IPS DF 4.7 (cell line): Measurements from ENCODE around the gene PIRT.
"Not testable (repeated sequence)": the region's sequence is repeated elsewhere in the genome, so short reads cannot be mapped to it uniquely, and the experiment has no call there.

Experiments used
- DNase-seq: peaks from one replicate; pipeline ENCODE4 v3.0.0-alpha.2; 2013; ENCODE audit warnings: low spot score; ENCODE audit errors: extremely low read depth

The PIRT gene

DNA sequence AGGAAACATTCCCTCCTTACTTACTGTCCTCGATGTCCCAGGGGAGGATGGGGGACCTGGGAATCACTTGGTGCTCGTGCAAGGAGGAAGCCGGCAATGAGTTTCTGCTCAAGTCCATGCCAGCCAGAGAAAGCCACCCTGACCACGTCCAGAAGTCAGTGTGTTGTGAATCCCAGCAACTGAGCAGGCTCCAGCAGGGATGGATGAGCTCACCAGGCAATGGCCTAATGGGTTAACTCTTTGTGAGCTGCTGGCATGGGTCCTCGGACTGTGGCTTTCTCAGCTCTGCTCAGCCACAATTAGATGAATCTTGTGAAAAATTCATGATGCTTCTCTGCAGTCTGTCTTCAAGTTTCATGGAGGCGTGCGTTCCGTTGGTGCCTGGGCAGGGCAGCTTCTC, at the start of gene PIRT:
TSS of gene PIRT (minus strand) at position 167 of the 400 bp plus-strand sequence. CDS start 12,442 bp downstream, outside the sequence.
- no peak for DNase-seq

DNA sequence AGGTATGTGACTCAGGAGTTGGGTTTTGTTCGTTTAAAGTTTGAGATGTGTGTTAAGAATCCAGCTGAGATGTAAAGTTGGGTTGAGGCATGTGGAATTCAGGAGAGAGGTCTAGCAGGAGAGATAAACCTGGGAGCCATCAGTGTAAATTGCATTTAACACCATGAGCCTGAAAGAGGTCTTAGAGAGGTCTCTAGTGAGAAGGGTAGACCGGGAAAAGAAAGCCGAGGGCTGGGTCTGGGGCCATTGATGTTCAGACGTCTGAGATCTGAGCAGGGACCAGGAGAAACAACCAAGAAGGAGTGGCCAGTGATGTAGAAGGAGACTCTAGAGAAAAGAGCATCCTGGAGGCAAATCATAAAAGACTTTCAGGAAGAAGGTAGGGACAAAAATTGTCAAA, 44.1 kb upstream of the PIRT start:
- DNase-seq, result no peak

DNA sequence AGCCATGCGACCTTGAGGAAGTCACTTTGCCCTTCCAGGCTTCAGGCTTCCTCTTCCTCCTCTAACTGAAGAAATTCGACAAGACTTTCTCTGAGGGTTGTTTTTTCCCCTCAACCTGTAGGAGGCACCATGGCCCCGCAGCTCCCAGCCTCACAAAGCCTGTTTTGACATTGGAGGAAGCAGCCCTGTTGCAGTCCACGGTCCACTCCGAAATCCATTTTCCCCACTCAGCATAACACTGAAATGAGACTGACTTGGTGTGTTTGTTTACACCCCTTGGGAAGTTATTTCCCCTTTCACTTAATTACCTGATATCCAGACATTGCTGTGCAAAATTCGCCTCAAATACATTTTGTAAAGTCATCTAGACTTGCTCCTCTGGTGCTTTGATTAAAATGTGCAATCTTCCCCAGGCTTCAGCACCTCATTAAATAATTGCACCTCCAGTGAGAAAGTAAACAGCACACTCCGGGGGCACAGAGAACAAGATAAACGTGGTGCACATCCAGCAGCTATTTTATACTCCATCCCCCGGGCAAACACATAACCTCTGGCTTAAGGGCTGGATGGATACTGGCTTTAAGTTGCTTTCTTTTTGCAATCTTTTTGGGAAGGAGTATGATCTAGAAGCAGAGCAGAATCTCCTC, 41.4 kb upstream of the PIRT start:
- no peak for DNase-seq

DNA sequence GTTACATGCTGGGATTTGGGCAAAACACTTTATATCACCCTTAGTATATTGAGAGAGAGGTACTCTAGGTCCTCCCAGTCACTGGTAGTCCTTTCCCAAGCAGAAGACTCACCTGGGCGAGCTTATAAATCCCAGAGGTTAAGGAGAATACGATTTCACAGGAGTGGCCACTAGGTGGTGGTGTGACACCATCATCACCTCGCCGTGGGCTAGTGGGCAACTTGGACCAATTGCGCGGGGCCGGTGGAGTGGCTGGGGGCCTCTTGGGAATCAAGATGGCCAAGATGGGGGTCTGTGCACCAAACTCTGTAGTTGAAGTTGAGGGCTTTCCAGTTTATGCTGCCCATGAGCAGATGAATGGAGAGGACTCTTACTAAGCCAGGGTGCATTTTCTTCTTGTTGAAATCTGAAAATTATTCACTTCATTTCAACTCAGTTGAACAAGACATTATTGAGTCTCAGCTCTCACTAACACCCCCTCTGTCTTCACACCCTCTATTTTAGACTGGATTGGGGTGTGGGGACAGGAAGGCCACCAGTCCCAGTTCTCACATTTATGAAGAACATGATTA, 38.2 kb upstream of the PIRT start:
- DNase-seq, result peak; percentile 56

DNA sequence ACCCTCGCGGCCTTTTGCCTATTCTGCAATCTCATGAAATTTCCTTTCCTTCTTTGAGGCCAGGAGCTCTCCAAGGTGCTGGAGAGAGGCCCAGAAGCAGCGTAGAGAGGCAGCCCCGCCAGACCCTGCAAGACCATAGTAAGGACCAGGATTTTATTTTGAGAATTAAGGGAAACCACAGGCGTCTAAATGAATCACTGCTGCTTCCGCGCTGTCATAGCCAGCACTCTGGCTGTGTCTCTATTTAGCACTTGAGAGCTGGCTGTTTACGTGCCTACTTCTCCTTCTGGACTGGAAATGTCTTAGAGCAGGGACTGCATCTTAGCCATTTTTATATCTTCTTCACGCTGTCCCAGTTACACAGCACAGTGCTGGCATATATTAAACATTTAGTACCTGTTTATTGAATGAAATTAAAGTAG, 37.6 kb upstream of the PIRT start:
- DNase-seq, result no peak

DNA sequence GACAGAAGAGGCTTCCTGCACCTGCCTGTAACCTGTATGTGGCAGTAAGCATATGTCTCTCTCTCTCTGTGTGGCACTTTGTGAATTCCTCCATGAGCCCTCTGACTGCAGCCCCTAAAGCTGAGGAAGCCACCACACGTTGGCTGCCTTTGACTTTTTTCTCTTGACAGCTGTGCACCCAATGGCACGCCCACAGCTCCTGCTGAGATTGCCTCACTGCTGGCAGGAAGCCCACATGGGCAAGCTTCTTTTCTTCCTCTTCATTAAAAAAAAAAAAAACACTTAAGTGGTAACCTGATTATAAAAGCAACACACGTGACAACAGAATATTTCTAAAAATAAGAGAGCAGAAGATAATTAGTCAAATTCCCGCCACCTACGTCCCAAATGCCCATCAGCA, 34.0 kb upstream of the PIRT start:
- no peak for DNase-seq

DNA sequence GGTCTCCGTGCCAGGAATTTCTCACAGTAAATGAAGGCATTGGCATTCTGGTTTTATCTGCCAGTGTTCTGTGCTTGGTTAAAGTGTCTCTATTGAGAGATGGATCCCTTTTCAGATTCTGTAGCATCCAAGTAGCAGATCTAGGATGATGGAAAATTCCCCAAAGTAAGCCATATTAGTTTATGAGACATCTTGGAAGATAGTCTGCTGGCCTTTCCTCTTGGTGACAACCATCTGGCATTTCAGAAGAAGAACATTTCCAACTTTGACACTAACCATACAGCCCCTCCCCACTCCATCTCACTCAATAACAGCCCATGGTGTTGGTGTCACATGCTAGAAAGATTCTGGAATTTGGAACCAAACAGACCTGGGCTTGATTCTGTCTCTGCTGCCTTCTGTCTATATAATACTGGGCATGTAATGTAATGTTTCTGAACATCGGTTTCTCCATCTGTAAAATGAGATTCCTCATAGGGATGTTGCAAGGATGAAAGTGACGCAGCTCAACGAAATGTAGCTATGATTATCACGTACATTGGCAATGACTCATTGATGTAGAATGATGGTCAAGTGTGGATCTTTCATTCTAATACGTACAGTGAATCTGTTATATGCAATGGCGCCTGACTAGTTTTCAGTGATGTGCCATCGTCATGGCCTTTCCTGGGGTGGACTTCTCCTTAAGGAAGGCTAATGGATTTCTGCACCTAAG, 32.6 kb upstream of the PIRT start:
- no peak for DNase-seq

DNA sequence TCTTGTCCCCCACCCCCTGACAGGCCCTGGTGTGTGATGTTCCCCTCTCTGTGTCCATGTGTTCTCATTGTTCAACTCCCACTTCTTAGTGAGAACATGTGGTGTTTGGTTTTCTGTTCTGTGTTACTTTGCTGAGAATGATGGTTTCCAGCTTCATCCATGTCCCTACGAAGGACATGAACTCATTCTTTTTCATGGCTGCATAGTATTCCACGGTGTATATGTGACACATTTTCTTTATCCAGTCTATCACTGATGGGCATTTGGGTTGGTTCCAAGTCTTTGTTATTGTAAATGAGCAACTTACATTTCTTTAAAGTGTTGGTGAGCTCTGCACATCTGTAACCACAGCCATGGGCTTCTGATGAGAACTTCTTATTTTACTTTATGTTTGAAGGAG, 30.9 kb upstream of the PIRT start:
- DNase-seq, result not testable (repeated sequence)

DNA sequence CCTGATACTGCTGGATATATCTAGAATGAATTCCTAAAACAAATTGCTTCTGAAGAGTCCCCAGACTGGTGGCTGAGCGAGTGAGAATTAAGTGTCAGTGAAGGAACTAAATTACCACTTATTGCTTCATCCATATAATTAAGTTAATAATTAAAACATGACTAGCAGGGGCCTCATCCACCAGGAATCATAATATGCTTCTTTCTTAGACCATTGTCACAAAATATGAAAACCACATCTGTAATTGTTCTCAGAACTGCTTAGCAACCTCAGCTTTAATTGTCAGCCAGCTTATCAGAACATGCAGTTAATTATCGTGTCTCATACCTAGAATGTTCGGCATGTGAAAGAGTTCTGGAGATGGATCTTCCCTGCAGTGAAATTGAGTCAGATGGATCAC, 21.2 kb upstream of the PIRT start:
- DNase-seq, result no peak

DNA sequence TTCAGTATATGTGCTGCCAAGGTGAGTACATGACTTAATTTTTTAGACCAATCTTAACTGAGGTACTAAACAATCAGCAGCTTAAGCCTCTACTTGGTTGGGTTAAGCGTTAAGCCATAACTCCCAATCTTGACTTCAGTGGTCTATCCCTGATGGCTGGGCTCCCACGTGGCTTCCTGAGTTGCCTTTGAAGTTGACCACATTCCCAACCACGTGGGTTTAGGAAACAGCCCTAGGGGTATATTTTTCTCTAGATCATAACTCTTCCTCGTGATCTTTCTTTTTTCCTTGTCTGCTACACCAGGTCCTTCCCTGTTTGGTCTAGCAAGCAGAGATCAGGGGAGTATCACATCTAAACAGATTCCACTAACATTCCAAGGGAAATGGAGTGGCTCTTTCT, 20.1 kb upstream of the PIRT start:
- no peak for DNase-seq

DNA sequence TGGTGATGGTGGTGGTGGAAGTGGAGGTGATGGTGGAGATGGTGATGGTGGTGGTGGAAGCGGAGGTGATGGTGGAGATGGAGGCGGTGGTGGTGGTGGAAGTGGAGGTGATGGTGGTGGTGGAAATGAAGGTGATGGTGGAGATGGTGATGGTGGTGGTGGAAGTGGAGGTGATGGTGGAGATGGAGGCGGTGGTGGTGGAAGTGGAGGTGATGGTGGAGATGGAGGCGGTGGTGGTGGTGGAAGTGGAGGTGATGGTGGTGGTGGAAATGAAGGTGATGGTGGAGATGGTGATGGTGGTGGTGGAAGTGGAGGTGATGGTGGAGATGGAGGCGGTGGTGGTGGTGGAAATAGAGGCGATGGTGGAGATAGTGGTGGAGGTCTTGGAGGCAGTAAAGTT, 8.7 kb upstream of the PIRT start:
- not testable (repeated sequence) for DNase-seq

DNA sequence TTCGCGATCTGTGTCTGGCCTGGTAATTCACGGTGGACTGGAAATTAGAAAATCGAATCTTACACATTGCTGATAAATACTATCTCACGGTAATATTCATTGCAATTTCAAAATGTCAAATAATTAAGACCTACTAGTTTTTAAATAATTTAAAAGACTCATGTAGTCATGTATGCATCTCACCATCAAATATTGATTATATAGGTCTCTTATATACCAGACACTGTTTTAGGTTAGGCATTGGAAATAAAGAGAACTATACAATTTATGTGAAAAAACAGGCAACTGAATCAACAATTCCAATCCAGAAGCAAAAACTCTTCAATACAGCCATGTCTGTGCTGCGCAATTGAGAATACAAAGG, 7.5 kb upstream of the PIRT start:
- no peak for DNase-seq

DNA sequence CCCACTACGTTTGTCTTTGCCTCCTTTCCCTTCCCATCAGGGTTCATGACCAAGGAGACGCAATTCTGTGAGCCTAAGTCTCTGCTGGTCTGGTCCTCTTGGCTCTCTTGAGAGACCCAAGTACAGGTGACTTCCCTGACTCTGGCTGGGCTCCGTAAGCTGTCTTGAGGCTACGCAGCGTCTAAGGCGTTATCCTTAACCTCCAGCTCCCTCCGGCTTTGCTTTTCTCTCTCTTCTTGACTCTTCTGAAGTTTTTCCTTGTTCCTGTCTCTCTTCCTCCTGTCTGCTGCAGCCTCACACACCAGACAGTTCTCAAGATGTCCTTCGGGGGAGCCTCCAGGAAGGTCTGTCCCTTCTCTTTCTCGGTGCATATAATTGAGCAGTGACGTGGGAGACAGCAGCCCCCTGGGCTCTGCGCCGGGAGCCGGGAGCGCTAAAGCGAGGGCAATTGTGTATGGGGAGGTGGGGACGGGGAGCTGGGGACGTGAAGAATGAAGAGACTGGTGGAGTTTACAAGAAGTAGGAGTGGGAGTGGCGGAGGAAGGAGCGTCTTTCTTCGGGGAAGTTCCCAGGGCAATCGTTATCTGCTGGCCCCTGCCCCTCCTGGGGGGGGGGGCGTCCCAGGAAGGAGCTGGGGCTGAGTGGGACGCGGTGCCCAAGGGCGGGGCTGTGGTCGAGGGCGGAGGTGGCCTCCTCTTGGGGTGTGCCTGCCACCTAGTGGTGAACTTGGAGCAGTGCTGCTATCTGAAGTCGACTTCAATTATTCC, 6.9 kb upstream of the PIRT start:
- peak; percentile 30 for DNase-seq

DNA sequence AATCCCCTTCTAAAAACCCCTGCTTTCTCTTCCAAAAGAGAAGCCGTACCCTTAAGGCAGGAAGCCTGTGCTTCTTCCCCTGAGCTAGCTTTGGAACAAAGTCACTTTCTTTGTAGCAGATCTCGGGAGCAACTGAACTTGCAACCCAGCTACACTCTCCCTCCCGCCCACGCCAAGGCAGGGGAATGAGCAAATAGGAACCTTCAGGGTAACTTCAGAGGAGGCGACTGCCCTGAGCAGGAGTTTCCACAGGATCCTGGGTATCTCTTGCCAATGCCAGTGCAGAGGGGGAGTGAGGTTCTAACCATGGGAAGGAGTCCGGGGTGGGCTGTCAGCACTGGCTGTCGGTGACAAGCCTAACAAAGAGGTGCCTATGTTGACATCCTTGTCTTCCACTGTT, 5.9 kb upstream of the PIRT start:
- DNase-seq, result no peak

DNA sequence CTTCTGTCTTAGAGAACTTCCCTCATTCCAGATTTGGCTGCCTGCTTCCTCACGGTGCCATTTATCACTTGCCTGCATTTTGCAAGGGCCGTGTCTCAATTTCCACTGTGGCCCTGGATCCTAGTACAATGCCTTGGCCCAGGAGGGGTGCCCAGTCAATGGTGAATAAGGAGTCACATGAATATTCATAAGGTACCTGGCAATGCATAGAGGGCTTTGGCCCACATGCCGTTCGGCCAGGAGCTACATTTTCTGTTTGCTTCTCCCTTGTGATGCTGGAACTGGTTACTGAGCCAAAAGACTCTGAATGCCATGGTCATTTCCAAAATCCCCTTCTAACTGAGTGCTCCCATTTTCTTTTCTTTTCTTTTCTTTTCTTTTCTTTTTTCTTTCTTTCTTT, 4.8 kb upstream of the PIRT start:
- no peak for DNase-seq

DNA sequence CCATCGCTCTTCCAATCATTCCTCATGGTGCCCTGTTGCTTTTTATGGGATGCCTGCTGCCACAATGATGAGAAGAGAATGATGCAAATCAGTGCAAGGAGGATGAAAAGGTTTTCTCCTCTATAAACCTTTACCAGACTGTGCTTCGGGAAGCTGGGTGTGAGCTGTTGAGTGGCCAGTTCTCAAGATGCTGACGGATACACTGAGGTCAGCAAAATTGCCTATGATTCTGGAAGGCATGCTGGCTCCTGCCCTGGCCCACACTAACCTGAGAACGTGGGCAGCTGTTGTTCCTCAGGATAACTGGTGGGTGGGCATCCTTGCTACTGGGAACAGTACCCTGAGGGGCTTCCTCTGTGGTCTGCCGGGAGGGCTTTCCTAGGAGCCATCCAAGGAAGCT, 795 bp upstream of the PIRT start:
- no peak for DNase-seq

DNA sequence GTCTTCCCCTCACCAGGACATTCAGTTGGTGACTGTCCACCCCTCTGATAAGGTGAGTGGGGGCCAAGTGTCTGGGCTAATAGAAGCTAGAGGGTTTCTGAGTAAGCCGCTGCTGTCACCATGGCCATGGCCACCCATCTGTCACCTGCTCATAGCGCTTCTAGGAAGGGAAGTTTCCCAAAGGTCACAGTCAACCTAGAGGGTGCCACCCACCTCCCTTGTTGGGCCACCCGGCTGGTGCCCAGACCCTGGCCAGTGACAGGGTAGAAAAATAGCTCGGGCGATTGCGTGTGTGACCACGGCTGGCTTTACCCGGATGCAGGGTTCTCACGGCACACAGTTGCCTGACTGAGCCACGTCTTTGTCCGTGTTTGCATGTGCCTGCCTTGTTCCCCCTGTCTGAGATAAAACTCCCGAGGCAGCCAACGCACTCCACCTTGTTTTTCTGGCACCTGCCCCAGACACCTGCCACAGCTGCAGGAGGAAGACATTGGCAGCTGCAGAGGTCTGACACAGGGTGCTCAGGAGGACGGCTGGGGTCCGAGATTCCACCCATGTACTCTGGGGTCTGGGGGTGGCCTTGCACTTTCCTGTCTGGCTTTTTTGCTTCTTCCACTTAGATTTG, 809 bp downstream of the PIRT start:
- DNase-seq, result no peak

DNA sequence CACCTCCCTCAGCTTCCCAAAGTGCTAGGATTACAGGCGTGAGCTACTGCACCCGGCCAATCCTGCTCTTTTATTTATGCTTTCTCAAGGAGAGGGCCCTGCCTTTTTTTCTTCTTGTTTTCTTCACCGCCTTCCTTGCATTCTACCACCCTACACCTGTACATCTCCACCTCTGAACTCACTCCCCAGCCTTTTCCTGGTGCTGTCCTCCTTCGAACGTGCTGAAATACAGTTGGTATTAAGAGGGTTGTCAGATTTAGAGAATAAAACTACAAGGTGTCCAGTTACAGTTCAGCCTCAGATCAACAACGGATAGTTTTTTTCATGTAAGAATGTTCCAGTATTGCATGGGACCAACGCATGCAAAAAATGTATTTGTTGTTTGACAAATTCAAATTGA, 1.7 kb downstream of the PIRT start:
- DNase-seq, result no peak

DNA sequence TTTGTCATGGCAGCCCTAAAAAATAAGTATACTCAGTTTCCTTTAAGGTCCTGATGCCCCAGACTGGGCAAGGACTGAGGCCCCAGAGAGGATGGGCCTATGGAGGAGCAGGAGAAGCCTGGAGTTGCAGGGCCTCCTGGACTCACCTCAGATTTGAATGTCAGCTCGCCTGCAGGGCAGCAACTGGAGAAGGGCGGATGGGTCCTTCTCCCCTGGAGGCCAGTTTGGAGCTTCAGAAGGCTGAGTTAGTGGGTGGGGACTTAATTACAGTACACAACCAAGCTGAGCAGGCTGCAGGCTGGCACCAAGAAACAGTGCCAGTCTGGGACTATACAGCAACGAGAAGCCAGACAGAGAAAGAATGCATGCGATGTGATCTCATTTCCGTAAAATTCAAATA, 6.2 kb downstream of the PIRT start:
- no peak for DNase-seq

DNA sequence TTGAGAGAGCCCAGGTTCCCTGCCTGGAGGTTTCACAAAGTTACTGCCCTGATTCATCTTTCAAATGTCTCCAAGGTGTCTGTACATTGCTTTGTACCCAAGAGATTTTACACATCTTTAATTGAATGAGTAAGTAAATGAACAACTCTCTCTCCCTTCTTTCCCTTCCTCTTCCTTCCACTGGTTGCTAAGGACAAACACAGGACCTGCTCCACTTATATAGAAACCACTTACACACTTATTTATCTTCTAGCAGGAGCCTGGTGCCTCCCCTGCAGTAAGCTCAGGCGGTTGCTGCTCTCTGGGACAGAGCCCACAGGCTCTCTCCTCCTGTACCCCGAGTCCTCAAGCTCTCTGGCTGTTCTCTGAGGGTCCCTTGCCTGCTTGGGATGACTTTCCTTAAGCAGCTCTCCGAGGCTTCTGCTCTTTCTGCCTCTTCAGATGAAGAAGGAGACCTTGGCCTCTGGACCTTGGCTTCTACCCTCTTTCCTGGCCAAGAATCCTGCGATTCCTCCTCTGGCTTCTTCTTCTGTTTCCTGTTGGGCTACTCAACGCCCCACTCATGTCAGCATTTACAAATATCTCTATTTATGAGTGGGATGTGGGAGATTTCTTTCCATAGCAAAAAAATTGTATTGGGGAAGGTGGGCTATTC, 9.9 kb downstream of the PIRT start:
- no peak for DNase-seq

DNA sequence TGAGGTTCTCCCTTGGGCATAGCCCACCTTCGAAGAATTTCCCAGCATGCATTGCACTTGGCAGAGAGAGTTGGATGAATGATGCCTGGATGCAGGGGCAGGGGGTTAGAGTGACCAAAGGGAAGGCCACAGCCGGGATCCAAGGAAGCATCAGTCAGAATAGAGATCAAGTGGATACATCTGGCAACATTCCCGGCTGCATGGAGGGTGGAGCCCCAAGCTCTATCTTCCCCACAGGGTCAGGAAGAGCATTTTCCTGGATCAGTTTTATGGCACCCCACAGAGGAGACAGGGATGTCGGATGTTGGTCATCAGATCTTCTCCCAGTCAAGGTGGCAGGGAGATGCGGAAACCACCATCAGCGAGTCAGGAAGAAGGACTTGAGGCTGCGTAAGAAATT, 13.0 kb downstream of the PIRT start:
- DNase-seq, result no peak
